Measurements from ENCODE around the gene FER. TPM values are rescaled to one million over a fixed set of nuclear protein-coding genes. Genes with fewer than 3 reads are reported as not detected.

The FER gene
- total and polyA plus RNA-seq, 2 of the 8 experiments (the other 6 are each of a cell fraction or from before 2014, with no cell fraction given), result 1.3 to 15.8 TPM

DNA sequence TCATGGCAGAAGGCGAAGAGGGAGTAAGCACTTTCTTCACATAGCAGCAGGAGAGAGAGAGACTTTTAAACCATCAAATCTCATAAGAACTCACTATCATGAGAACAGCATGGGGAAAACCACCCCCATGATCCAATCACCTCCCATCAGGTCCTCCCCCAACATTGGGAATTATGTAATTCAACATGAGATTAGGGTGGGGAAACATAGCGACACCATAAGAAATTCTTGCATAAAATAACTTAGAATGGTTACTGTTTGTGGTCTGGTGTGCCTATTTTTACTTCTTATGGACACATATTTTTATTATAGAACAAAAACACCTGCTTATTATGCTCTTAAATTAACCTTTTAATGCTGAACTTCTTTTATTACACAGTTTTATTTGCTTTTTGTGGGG is 364.0 kb downstream of the FER start:
- no peak overlapping the region for H3K9ac ChIP-seq (replicated peaks in 1 of 4; ENCODE audit: extremely low read depth in 1 of 4, low read depth in 3 of 4, low read length in 3 of 4)
- H4K5ac ChIP-seq (ENCODE audit: insufficient read length, low read depth, low read length), result no peak overlapping the region
- no peak overlapping the region for H3K4ac ChIP-seq (replicated peaks; ENCODE audit: insufficient read length, low read depth, low read length)
- H2AFZ ChIP-seq (ENCODE audit: low read length), result no peak overlapping the region
- no peaks in the 10 kb centered on the region for H3K79me1 ChIP-seq (ENCODE audit: low read depth, low read length)
- H3K4me1 ChIP-seq (replicated peaks in 1 of 4; ENCODE audit: control insufficient read depth in 3 of 4, insufficient read depth in 4 of 4, low read length in 3 of 4), result no peaks in the 10 kb centered on the region
- H3K14ac ChIP-seq (ENCODE audit: insufficient read length), result no peak overlapping the region
- WGBS, 2 experiments (ENCODE audit: extremely low coverage in 1 of 2, insufficient coverage in 1 of 2, insufficient read length in 1 of 2, insufficient replicate concordance in 2 of 2, low coverage in 1 of 2, low lambda C conversion rate in 2 of 2, missing lambda C conversion rate in 1 of 2), result 98% methylated on average over 2 of the region's 2 CpGs; no CpG with 5 or more reads in 1 of the 2 experiments
- no peak for DNase-seq (ENCODE audit: low read depth in 1 of 2, low spot score in 2 of 2)
- H2BK120ac ChIP-seq (replicated peaks; ENCODE audit: low read depth, low read length), result no peak overlapping the region
- H3K23me2 ChIP-seq (ENCODE audit: low read depth, low read length), result no peaks in the 10 kb centered on the region
- FAIRE-seq, result no peak
- ChIA-PET POLR2A (ENCODE audit: partially characterized antibody) (no interaction called here), CTCF (ENCODE audit: partially characterized antibody) (no interaction called here)
- H4K91ac ChIP-seq (replicated peaks; ENCODE audit: insufficient read length, low read length), result no peak overlapping the region
- no peak overlapping the region for H2AK5ac ChIP-seq (ENCODE audit: low read depth, low read length)
- H3K4me3 ChIP-seq (ENCODE audit: extremely low read depth in 1 of 4, insufficient read depth in 2 of 4, low read depth in 3 of 4, low read length in 4 of 4), result no peak overlapping the region
- H4K20me1 ChIP-seq (replicated peaks in 1 of 2; ENCODE audit: control insufficient read depth in 1 of 2, insufficient read depth in 2 of 2, low read length in 2 of 2), result no peaks in the 10 kb centered on the region
- no peaks in the 10 kb centered on the region for H3K79me2 ChIP-seq (ENCODE audit: control insufficient read depth in 1 of 2, insufficient read depth in 2 of 2, low read length in 2 of 2)
- H2BK15ac ChIP-seq (ENCODE audit: low read length), result no peak overlapping the region
- no peak overlapping the region for H4K8ac ChIP-seq (ENCODE audit: extremely low read depth, insufficient read depth, low read length)
- H3K27ac ChIP-seq (ENCODE audit: low read depth, low read length), result no peak overlapping the region
- no peaks in the 10 kb centered on the region for H3K9me3 ChIP-seq (ENCODE audit: insufficient read depth in 2 of 2, low read depth in 1 of 2, low read length in 1 of 2)
- no peak overlapping the region for H3K4me2 ChIP-seq (ENCODE audit: insufficient read depth in 1 of 2, low read depth in 2 of 2, low read length in 2 of 2)
- H2BK12ac ChIP-seq (ENCODE audit: low read depth, low read length), result no peak overlapping the region
- no peak overlapping the region for H2BK5ac ChIP-seq (ENCODE audit: low read depth, low read length)
- H3K23ac ChIP-seq (ENCODE audit: insufficient read length), result no peak overlapping the region
- H3K36me3 ChIP-seq (ENCODE audit: control insufficient read depth in 2 of 4, insufficient read depth in 4 of 4, low read length in 3 of 4), result no peaks in the 10 kb centered on the region
- no peak overlapping the region for H3K56ac ChIP-seq (replicated peaks; ENCODE audit: insufficient read length, low read depth, low read length)
- no peaks in the 10 kb centered on the region for H3K27me3 ChIP-seq (replicated peaks in 1 of 4; ENCODE audit: control insufficient read depth in 3 of 4, extremely low read depth in 1 of 4, insufficient read depth in 3 of 4, low read length in 3 of 4)
- no peak overlapping the region for H3K18ac ChIP-seq (ENCODE audit: extremely low read depth, low read length)
- no peak overlapping the region for H2BK20ac ChIP-seq (ENCODE audit: low read length)
- TF ChIP-seq NANOG (IDR thresholded peaks at IDR 0.05; ENCODE audit: insufficient read depth, low read depth, low read length, poor library complexity, severe bottlenecking), result no peak
- TF ChIP-seq RNF2 (IDR thresholded peaks at IDR 0.05; ENCODE audit: borderline replicate concordance, low read depth, low read length, missing control alignments, poor library complexity, severe bottlenecking), result no peak
- no peak for TF ChIP-seq BACH1 (IDR thresholded peaks at IDR 0.05; ENCODE audit: low read length)
- TF ChIP-seq RXRA (IDR thresholded peaks at IDR 0.05; ENCODE audit: insufficient read depth, low read depth, low read length), result no peak
- no peak for TF ChIP-seq EZH2 (IDR thresholded peaks at IDR 0.05; ENCODE audit: low read depth, low read length, severe bottlenecking)
- TF ChIP-seq JUN (IDR thresholded peaks at IDR 0.05; ENCODE audit: low read depth, low read length), result no peak
- TF ChIP-seq EP300 (IDR thresholded peaks at IDR 0.05; ENCODE audit: borderline replicate concordance in 1 of 2, low read depth in 2 of 2, low read length in 2 of 2), result no peak
- no peak for TF ChIP-seq TAF1 (IDR thresholded peaks at IDR 0.05; ENCODE audit: low read depth, low read length)
- no peak for TF ChIP-seq SRF (IDR thresholded peaks at IDR 0.05; ENCODE audit: low read depth, low read length)
- no peak for TF ChIP-seq TAF7 (optimal IDR thresholded peaks at IDR 0.05; ENCODE audit: borderline replicate concordance, low read depth, low read length)
